Measurements from ENCODE around the gene UBTF. TPM values are rescaled to one million over a fixed set of nuclear protein-coding genes. Genes with fewer than 3 reads are reported as not detected.

Gene UBTF
- total and polyA plus RNA-seq, 11 donors: 33.1 to 61.2 (median 44.1) TPM

GRCh38 chr17:44171931-44172455 lies 47.5 kb downstream of the UBTF start:
- intact Hi-C loops (cut with DNase I): loop anchor here in 2 of 10 donors (5.0 kb wide), 1 partner anchor 230 kb away; the partner anchor contains the start of gene PPY (in 2 of the 2)
- H3K27ac ChIP-seq: peak overlapping the region in 4 of 12 donors; percentile 85 to 94 (median 92)

GRCh38 chr17:44170499-44171201 lies 48.8 kb downstream of the UBTF start, which contains the start of gene ASB16:
ASB16 (plus strand) TSS chr17:44170704; CDS start chr17:44170790, 86 bp downstream.
- no peaks in the 10 kb centered on the region for H3K9me3 ChIP-seq
- DNase-seq (peak in 4 of 5 donors; percentile 52 to 80 (median 72)), ATAC-seq (peak; percentile 60 to 89 (median 82))
- intact Hi-C loops (cut with DNase I): loop anchor here in 2 of 10 donors (5.0 kb wide), 1 partner anchor 228 kb away; the partner anchor contains the start of gene PPY (in 2 of the 2)
- H3K27me3 ChIP-seq: no peaks in the 10 kb centered on the region
- TF ChIP-seq POLR2A (IDR thresholded peaks at IDR 0.05): peak in 1 of 2 donors; percentile 52
- TF ChIP-seq, protein P1, sequence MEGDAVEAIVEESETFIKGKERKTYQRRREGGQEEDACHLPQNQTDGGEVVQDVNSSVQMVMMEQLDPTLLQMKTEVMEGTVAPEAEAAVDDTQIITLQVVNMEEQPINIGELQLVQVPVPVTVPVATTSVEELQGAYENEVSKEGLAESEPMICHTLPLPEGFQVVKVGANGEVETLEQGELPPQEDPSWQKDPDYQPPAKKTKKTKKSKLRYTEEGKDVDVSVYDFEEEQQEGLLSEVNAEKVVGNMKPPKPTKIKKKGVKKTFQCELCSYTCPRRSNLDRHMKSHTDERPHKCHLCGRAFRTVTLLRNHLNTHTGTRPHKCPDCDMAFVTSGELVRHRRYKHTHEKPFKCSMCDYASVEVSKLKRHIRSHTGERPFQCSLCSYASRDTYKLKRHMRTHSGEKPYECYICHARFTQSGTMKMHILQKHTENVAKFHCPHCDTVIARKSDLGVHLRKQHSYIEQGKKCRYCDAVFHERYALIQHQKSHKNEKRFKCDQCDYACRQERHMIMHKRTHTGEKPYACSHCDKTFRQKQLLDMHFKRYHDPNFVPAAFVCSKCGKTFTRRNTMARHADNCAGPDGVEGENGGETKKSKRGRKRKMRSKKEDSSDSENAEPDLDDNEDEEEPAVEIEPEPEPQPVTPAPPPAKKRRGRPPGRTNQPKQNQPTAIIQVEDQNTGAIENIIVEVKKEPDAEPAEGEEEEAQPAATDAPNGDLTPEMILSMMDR (IDR thresholded peaks at IDR 0.05): peak in 3 of 12 donors; percentile 7 to 19 (median 17)
- peak within 1 kb of the TSS; percentile 63 to 97 (median 90) for H3K27ac ChIP-seq
- peaks cover 0 to 20% (median 7%) of the 10 kb centered on the region in 9 donors for H3K36me3 ChIP-seq
- peak within 1 kb of the TSS; percentile 22 to 59 (median 47) for H3K4me3 ChIP-seq
- 19 to 25% (median 23%) methylated on average over 15 to 21 of the region's 21 CpGs for WGBS, 4 donors
- peaks cover 0 to 32% (median 9%) of the 10 kb centered on the region in 12 donors for H3K4me1 ChIP-seq

More at GRCh38 chr17:44171931-44172455, 47.5 kb downstream of the UBTF start:
- 71 to 80% (median 78%) methylated on average over 17 of the region's 17 CpGs for WGBS, 4 donors
- DNase-seq (no peak), ATAC-seq (no peak)
- peaks cover 0 to 33% (median 20%) of the 10 kb centered on the region in 9 donors for H3K36me3 ChIP-seq
- H3K4me1 ChIP-seq: peaks cover 0 to 32% (median 9%) of the 10 kb centered on the region in 12 donors
- peak overlapping the region in 2 of 12 donors; percentile 50 to 59 for H3K4me3 ChIP-seq
- no peak for TF ChIP-seq POLR2A (IDR thresholded peaks at IDR 0.05)
- TF ChIP-seq, protein P1 (IDR thresholded peaks at IDR 0.05): no peak
- no peaks in the 10 kb centered on the region for H3K27me3 ChIP-seq
- no peaks in the 10 kb centered on the region for H3K9me3 ChIP-seq

DNA sequence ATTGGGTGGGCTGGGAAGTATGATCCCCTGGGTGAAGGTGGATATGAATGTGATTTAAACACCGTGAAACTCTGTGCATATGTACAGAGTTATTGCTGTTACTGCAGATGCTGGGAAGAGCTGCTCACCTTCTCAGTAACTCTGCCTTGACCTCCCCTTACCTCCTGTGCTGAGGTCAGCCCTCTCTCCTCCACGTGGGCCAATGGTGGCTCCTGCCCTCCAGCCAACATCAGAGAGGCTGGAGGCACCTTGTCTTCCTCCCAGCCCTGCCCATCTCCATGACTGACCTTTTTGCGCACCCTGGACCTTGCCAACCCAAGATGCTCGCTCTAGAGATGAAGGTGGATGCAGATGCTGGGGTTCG lies 49.4 kb downstream of the UBTF start:
- DNase-seq (no peak), ATAC-seq (peak in 1 of 4 donors; percentile 24)
- Histone ChIP-seq H3K9me3 (no peaks in the 10 kb centered on the region), H3K27me3 (no peaks in the 10 kb centered on the region), H3K27ac (peak overlapping the region; percentile 63 to 97 (median 90)), H3K4me3 (peak overlapping the region in 9 of 12 donors; percentile 40 to 59 (median 54)), H3K4me1 (peaks cover 0 to 32% (median 9%) of the 10 kb centered on the region in 12 donors), H3K36me3 (peaks cover 0 to 18% (median 5%) of the 10 kb centered on the region in 9 donors)
- intact Hi-C loops (cut with DNase I): loop anchor here in 2 of 10 donors (5.0 kb wide), 1 partner anchor 228 kb away; the partner anchor contains the start of gene PPY (in 2 of the 2)
- 38 to 45% (median 42%) methylated on average over 5 of the region's 5 CpGs for WGBS, 4 donors
- TF ChIP-seq, protein P1 (IDR thresholded peaks at IDR 0.05): no peak
- TF ChIP-seq POLR2A (IDR thresholded peaks at IDR 0.05): no peak
